ENCODE data around the gene PTPN13.
"Not testable (repeated sequence)": the region's sequence is repeated elsewhere in the genome, so short reads cannot be mapped to it uniquely, and the experiment has no call there.

PTPN13 gene

GRCh38 chr4:86644892-86645291 is 50.8 kb downstream of the PTPN13 start:
- no peak for DNase-seq (ENCODE audit: low spot score)

- no peak for DNase-seq (ENCODE audit: low spot score)
These were observed 58.3 kb downstream of the PTPN13 start for GRCh38 chr4:86652332-86652932.

GRCh38 chr4:86653237-86653865 is 59.2 kb downstream of the PTPN13 start:
- no peak for DNase-seq (ENCODE audit: low spot score)

- not testable (repeated sequence) for DNase-seq (ENCODE audit: low spot score)
These were observed 62.7 kb downstream of the PTPN13 start for GRCh38 chr4:86656781-86657180.

- no peak for DNase-seq (ENCODE audit: low spot score)
These were observed 63.3 kb downstream of the PTPN13 start for GRCh38 chr4:86657382-86657781.

GRCh38 chr4:86657910-86658309 is 63.8 kb downstream of the PTPN13 start:
- no peak for DNase-seq (ENCODE audit: low spot score)

- DNase-seq (ENCODE audit: low spot score), result no peak
These were observed 66.3 kb downstream of the PTPN13 start for GRCh38 chr4:86660401-86660800.

GRCh38 chr4:86661006-86661405 is 66.9 kb downstream of the PTPN13 start:
- DNase-seq (ENCODE audit: low spot score), result no peak

- DNase-seq (ENCODE audit: low spot score), result no peak
These were observed 67.3 kb downstream of the PTPN13 start for GRCh38 chr4:86661418-86661817.

GRCh38 chr4:86664959-86665358 is 70.8 kb downstream of the PTPN13 start:
- no peak for DNase-seq (ENCODE audit: low spot score)

- no peak for DNase-seq (ENCODE audit: low spot score)
These were observed 76.2 kb downstream of the PTPN13 start for GRCh38 chr4:86670298-86670697.

- DNase-seq (ENCODE audit: low spot score), result no peak
These were observed 76.6 kb downstream of the PTPN13 start for GRCh38 chr4:86670756-86671155.

GRCh38 chr4:86675548-86675947 is 81.4 kb downstream of the PTPN13 start:
- DNase-seq (ENCODE audit: low spot score), result no peak

- no peak for DNase-seq (ENCODE audit: low spot score)
These were observed 84.7 kb downstream of the PTPN13 start for GRCh38 chr4:86678796-86679195.

- DNase-seq (ENCODE audit: low spot score), result no peak
These were observed 85.3 kb downstream of the PTPN13 start for GRCh38 chr4:86679441-86679840.

- no peak for DNase-seq (ENCODE audit: low spot score)
These were observed 89.1 kb downstream of the PTPN13 start for GRCh38 chr4:86683167-86683566.

- no peak for DNase-seq (ENCODE audit: low spot score)
These were observed 89.9 kb downstream of the PTPN13 start for GRCh38 chr4:86683983-86684382.

- no peak for DNase-seq (ENCODE audit: low spot score)
These were observed 91.3 kb downstream of the PTPN13 start for GRCh38 chr4:86685401-86685800.

GRCh38 chr4:86686741-86687140 is 92.6 kb downstream of the PTPN13 start:
- DNase-seq (ENCODE audit: low spot score), result no peak

- DNase-seq (ENCODE audit: low spot score), result no peak
These were observed 93.9 kb downstream of the PTPN13 start for GRCh38 chr4:86688026-86688425.

GRCh38 chr4:86704601-86705000 is 110.5 kb downstream of the PTPN13 start:
- DNase-seq (ENCODE audit: low spot score), result no peak

- peak; percentile 70 for DNase-seq (ENCODE audit: low spot score)
These were observed 112.9 kb downstream of the PTPN13 start for GRCh38 chr4:86706923-86707597.

GRCh38 chr4:86717651-86718050 is 123.5 kb downstream of the PTPN13 start:
- no peak for DNase-seq (ENCODE audit: low spot score)

- DNase-seq (ENCODE audit: low spot score), result no peak
These were observed 124.0 kb downstream of the PTPN13 start for GRCh38 chr4:86718152-86718551.

All from Ammon's horn (tissue), 1 donor.